A549 (cell line): ENCODE data around the gene SEMA3E. TPM values are rescaled to one million over a fixed set of nuclear protein-coding genes. Genes with fewer than 3 reads are reported as not detected.

ENCODE experiments used
- ATAC-seq, 2 experiments: fragments of 200-7000 bp in 1 of 2; fragments of >200 bp in 1 of 2; cut with Nextera tagmentation in 1 of 2; cut with Tn5 transposase in 1 of 2; 3 replicates each; pipeline versions ENCODE4 v1.8.0 to v1.9.1; 2018 to 2020; ENCODE audit warnings: mild to moderate bottlenecking in 1 of 2, moderate library complexity in 1 of 2
- CTCF ChIA-PET: fragments of 300-600 bp; sonication (Branson Sonifier 250); formaldehyde crosslinking; extraction: SDS; loops from one replicate; lab custom pipeline; 2021; ENCODE audit warnings: antibody characterized with exemption, inconsistent platforms; lab: Yijun Ruan, JAX
- POLR2A ChIA-PET: fragments of 350-600 bp; formaldehyde crosslinking; extraction: SDS; loops from one replicate; lab custom pipeline; 2021; ENCODE audit warnings: antibody characterized with exemption, inconsistent platforms; lab: Yijun Ruan, JAX
- DNase-seq, 2 experiments: peaks; one replicate each; pipeline versions ENCODE4 v3.0.0 to v3.0.0-alpha.2; 2011 to 2016; ENCODE audit warnings: low read depth in 1 of 2, low spot score in 1 of 2
- FAIRE-seq: peaks from 2 replicates; lab custom pipeline; 2011; peaks lifted over from hg19 to GRCh38; lab: Jason Lieb, UNC
- H3K27ac ChIP-seq, 2 experiments: fragments of >200 bp; sonication (Bioruptor Twin); formaldehyde crosslinking; 3 replicates each; pipeline ENCODE4 v1.5.1; 2016 to 2017
- H3K4me1 ChIP-seq: fragments of >200 bp; sonication (Bioruptor Twin); formaldehyde crosslinking; 3 replicates; pipeline ENCODE4 v1.6.1; 2016
- H3K4me2 ChIP-seq: fragments of >200 bp; sonication (Bioruptor Twin); formaldehyde crosslinking; 3 replicates; pipeline ENCODE4 v1.6.1; 2016
- H3K4me3 ChIP-seq: fragments of >200 bp; sonication (Bioruptor Twin); formaldehyde crosslinking; 3 replicates; pipeline ENCODE4 v1.5.1; 2016
- H3K9me3 ChIP-seq: fragments of >200 bp; sonication (Bioruptor Twin); formaldehyde crosslinking; 3 replicates; pipeline ENCODE4 v1.6.1; 2016
- CHD4 ChIP-seq: fragments of 200-600 bp; sonication (generic); IDR thresholded peaks from 2 replicates; pipeline ENCODE4 v1.6.1; 2016; ENCODE audit warnings: antibody characterized with exemption, mild to moderate bottlenecking, borderline replicate concordance
- E2F6 ChIP-seq: IDR thresholded peaks from 2 replicates; pipeline ENCODE4 v1.6.1; 2012; ENCODE audit warnings: low read depth, borderline replicate concordance
- KDM1A ChIP-seq: fragments of 200-600 bp; sonication (generic); IDR thresholded peaks from 2 replicates; pipeline ENCODE4 v1.6.1; 2016; ENCODE audit warnings: low read depth, mild to moderate bottlenecking
- MAX ChIP-seq: IDR thresholded peaks from 2 replicates; pipeline ENCODE4 v1.6.1; 2012
- SMC3 ChIP-seq: fragments of >200 bp; sonication (Bioruptor Twin); formaldehyde crosslinking; IDR thresholded peaks from 3 replicates; pipeline ENCODE4 v1.6.1; 2018; ENCODE audit warnings: inconsistent platforms
- USF2 ChIP-seq: fragments of 450-650 bp; IDR thresholded peaks from 2 replicates; pipeline ENCODE4 v1.6.1; 2014; ENCODE audit warnings: antibody characterized with exemption
- ZNF302 ChIP-seq: fragments of 250-450 bp; sonication (Bioruptor Pico); IDR thresholded peaks from 2 replicates; pipeline ENCODE4 v1.9.0; 2021; ENCODE audit warnings: inconsistent platforms, mild to moderate bottlenecking, moderate library complexity
- WGBS: methylation state at CpG from one replicate; pipeline ENCODE4 v1.1.6; 2017; ENCODE audit errors: missing lambda C conversion rate; 5-methylcytosine and 5-hydroxymethylcytosine counted together
- polyA plus RNA-seq, 4 experiments: library from polyadenylated mRNA; depleted of rRNA in 3 of 4; stranded (reverse); fragments of >200 nt; fragmentation: RNase III in 1 of 4; extraction: RNeasy Plus Mini Kit Qiagen cat#74134 plus additional on column Dnase treatment in 1 of 4; gene quantifications; 2 replicates in 3 of 4; 3 replicates in 1 of 4; pipeline ENCODE4 v1.2.3, GENCODE V29; 2011 to 2017
- small RNA-seq, 6 experiments: library from RNA; depleted of rRNA; stranded (forward); fragments of <200 nt; gene quantifications; one replicate each; pipeline ENCODE3, GENCODE V24; 2012
- TF ChIP-seq, protein P1 (sequence below): fragments of 250-450 bp; sonication (Bioruptor Pico); IDR thresholded peaks from 2 replicates; pipeline ENCODE4 v1.5.0; 2021; ENCODE audit warnings: mild to moderate bottlenecking, moderate library complexity, borderline replicate concordance
- TF ChIP-seq, protein P2 (sequence below): fragments of >200 bp; sonication (Bioruptor Twin); formaldehyde crosslinking; IDR thresholded peaks from 3 replicates; pipeline ENCODE4 v1.6.1; 2016

Gene SEMA3E
- polyA plus RNA-seq, 2 of the 4 experiments (the other 2 are of a cell fraction): 1.4 to 2.3 TPM

DNA sequence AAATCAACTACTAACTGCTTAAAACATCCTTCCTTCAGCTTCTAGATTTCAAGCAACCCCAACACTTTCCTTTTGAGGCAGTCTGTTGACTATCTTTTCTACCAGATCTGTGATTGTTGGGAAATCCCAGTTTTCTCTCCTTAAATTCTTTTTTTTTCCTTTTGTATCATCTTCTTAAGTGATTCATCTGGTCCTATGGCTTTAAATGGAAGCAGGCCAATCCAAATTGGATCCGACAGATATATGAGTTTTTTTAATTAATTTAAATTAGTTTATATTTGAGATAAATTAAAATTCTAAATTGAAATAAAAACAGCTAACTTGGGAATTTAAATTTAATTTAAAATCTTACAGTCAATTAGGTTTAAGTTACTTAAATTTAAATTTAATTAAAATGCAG is 335.0 kb downstream of the SEMA3E start:
- CTCF ChIA-PET: interaction anchor here (1.2 kb wide), 1 partner anchor 12 kb away, joined by 3 read pairs; no protein-coding TSS in a partner anchor
- Histone ChIP-seq H3K9me3 (no peaks in the 10 kb centered on the region), H3K4me1 (no peaks in the 10 kb centered on the region), H3K4me2 (no peak overlapping the region)
- WGBS: 66% methylated on average over 1 of the region's 1 CpG
- DNase-seq (no peak), FAIRE-seq (no peak)
- TF ChIP-seq USF2 (no peak), MAX (no peak), ZNF302 (CRISPR knock-in tag) (no peak), CHD4 (no peak), SMC3 (no peak), KDM1A (no peak), E2F6 (no peak)
- TF ChIP-seq, protein P1, sequence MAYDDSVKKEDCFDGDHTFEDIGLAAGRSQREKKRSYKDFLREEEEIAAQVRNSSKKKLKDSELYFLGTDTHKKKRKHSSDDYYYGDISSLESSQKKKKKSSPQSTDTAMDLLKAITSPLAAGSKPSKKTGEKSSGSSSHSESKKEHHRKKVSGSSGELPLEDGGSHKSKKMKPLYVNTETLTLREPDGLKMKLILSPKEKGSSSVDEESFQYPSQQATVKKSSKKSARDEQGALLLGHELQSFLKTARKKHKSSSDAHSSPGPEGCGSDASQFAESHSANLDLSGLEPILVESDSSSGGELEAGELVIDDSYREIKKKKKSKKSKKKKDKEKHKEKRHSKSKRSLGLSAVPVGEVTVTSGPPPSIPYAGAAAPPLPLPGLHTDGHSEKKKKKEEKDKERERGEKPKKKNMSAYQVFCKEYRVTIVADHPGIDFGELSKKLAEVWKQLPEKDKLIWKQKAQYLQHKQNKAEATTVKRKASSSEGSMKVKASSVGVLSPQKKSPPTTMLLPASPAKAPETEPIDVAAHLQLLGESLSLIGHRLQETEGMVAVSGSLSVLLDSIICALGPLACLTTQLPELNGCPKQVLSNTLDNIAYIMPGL (CRISPR knock-in tag): no peak
- TF ChIP-seq, protein P2, sequence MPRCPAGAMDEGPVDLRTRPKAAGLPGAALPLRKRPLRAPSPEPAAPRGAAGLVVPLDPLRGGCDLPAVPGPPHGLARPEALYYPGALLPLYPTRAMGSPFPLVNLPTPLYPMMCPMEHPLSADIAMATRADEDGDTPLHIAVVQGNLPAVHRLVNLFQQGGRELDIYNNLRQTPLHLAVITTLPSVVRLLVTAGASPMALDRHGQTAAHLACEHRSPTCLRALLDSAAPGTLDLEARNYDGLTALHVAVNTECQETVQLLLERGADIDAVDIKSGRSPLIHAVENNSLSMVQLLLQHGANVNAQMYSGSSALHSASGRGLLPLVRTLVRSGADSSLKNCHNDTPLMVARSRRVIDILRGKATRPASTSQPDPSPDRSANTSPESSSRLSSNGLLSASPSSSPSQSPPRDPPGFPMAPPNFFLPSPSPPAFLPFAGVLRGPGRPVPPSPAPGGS: no peak
- TF ChIP-seq, all 56 proteins: peak for 0
- POLR2A ChIA-PET: no interaction called here
- Histone ChIP-seq H3K27ac (no peak overlapping the region), H3K4me3 (no peak overlapping the region)
- ATAC-seq: no peak

Small RNA genes within 50 kb of the gene (small RNA-seq; reads per million reads assigned to genes)
- 0 reads per million in 6 experiments for gene AC079987.1
